GM23338 (cell line): ENCODE data around the gene STAT4.

Source experiments
- CTCF ChIP-seq, 2 experiments: fragments of 200-600 bp in 1 of 2; sonication (generic) in 1 of 2; conservative IDR thresholded peaks; 2 replicates each; pipeline versions ENCODE4 v1.5.1 to v1.6.1; 2016 to 2017; ENCODE audit warnings: antibody characterized with exemption in 2 of 2, low read depth in 2 of 2, mild to moderate bottlenecking in 2 of 2, moderate library complexity in 1 of 2
- EZH2 ChIP-seq: fragments of 200-600 bp; sonication (generic); IDR thresholded peaks from one replicate; pipeline ENCODE4 v1.8.0; 2017; ENCODE audit warnings: antibody characterized with exemption, mild to moderate bottlenecking, low read depth; ENCODE audit not compliant: unreplicated experiment
- EZH2phosphoT487 ChIP-seq: fragments of 200-600 bp; sonication (generic); IDR thresholded peaks from one replicate; pipeline ENCODE4 v1.8.1; 2018; ENCODE audit warnings: antibody characterized with exemption; ENCODE audit not compliant: unreplicated experiment
- POLR2AphosphoS5 ChIP-seq: IDR thresholded peaks from 2 replicates; pipeline ENCODE4 v1.6.1; 2016; ENCODE audit warnings: antibody characterized with exemption, low read depth
- REST ChIP-seq: IDR thresholded peaks from one replicate; pipeline ENCODE4 v1.6.1; 2018; ENCODE audit warnings: antibody characterized with exemption; ENCODE audit not compliant: unreplicated experiment
- ZNF114 ChIP-seq: fragments of 250-450 bp; sonication (Bioruptor Pico); IDR thresholded peaks from 2 replicates; pipeline ENCODE4 v1.5.0; 2020; ENCODE audit warnings: mild to moderate bottlenecking, moderate library complexity
- ZNF462 ChIP-seq: fragments of 250-450 bp; sonication (Bioruptor Pico); IDR thresholded peaks from 2 replicates; pipeline ENCODE4 v1.5.0; 2020; ENCODE audit warnings: mild to moderate bottlenecking, moderate library complexity

- TF ChIP-seq CTCF (conservative IDR thresholded peaks at IDR 0.05; ENCODE audit: low read depth in 2 of 2) (no peak), ZNF114 (CRISPR knock-in tag) (no peak), REST (no peak), EZH2phosphoT487 (no peak), EZH2 (no peak), POLR2AphosphoS5 (no peak), ZNF462 (CRISPR knock-in tag) (no peak)
These were observed 164.4 kb downstream of the STAT4 start for GRCh38 chr2:190986221-190986953.
